HepG2 (cell line): ENCODE data around the gene SYNPR. TPM values are rescaled to one million over a fixed set of nuclear protein-coding genes. Genes with fewer than 3 reads are reported as not detected.

ENCODE experiments used
- ARID2 ChIP-seq: sonication (generic); formaldehyde crosslinking; IDR thresholded peaks from 2 replicates; pipeline ENCODE4 v1.8.1; 2022; ENCODE audit warnings: mild to moderate bottlenecking, missing genetic modification reagents, borderline replicate concordance
- ATF7 ChIP-seq, 2 experiments: fragments of 450-650 bp in 1 of 2; sonication (generic) in 1 of 2; formaldehyde crosslinking in 1 of 2; IDR thresholded peaks; 2 replicates each; pipeline versions ENCODE4 v1.4.0 to v1.6.1; 2016 to 2020; ENCODE audit warnings: antibody characterized with exemption in 1 of 2, mild to moderate bottlenecking in 1 of 2, missing genetic modification reagents in 1 of 2
- GATA4 ChIP-seq: sonication (generic); IDR thresholded peaks from 2 replicates; pipeline ENCODE4 v1.6.1; 2016; ENCODE audit warnings: antibody characterized with exemption, low read depth, borderline replicate concordance
- IRX3 ChIP-seq: sonication (generic); formaldehyde crosslinking; IDR thresholded peaks from 2 replicates; pipeline ENCODE4 v1.8.1; 2023; ENCODE audit warnings: mild to moderate bottlenecking, low read depth, missing genetic modification reagents, borderline replicate concordance
- MLLT10 ChIP-seq: sonication (generic); formaldehyde crosslinking; IDR thresholded peaks from 2 replicates; pipeline ENCODE4 v1.4.0; 2020; ENCODE audit warnings: missing genetic modification reagents
- NFYC ChIP-seq: IDR thresholded peaks from 2 replicates; pipeline ENCODE4 v1.6.1; 2016; ENCODE audit warnings: missing genetic modification reagents, missing compliant biosample characterization
- NR2F2 ChIP-seq: IDR thresholded peaks from 2 replicates; pipeline ENCODE4 v1.6.1; 2012; ENCODE audit warnings: low read depth, inconsistent platforms, borderline replicate concordance
- RBM22 ChIP-seq: fragments of 200-400 bp; formaldehyde crosslinking; optimal IDR thresholded peaks from 2 replicates; pipeline ENCODE3; 2017; ENCODE audit warnings: mild to moderate bottlenecking, low read length, moderate library complexity
- SNAI1 ChIP-seq: sonication (generic); formaldehyde crosslinking; IDR thresholded peaks from 2 replicates; pipeline ENCODE4 v1.5.0; 2020; ENCODE audit warnings: mild to moderate bottlenecking, missing genetic modification reagents, borderline replicate concordance
- STAG1 ChIP-seq: sonication (generic); formaldehyde crosslinking; IDR thresholded peaks from 2 replicates; pipeline ENCODE4 v1.4.0; 2020; ENCODE audit warnings: missing genetic modification reagents
- ZBTB8A ChIP-seq: sonication (generic); formaldehyde crosslinking; IDR thresholded peaks from 2 replicates; pipeline ENCODE4 v1.4.0; 2020; ENCODE audit warnings: mild to moderate bottlenecking, low read depth, missing genetic modification reagents, borderline replicate concordance
- ZNF546 ChIP-seq: sonication (generic); formaldehyde crosslinking; conservative IDR thresholded peaks from 2 replicates; pipeline ENCODE4 v1.8.1; 2023; ENCODE audit warnings: mild to moderate bottlenecking, missing genetic modification reagents
- ZNF782 ChIP-seq: sonication (generic); formaldehyde crosslinking; IDR thresholded peaks from 2 replicates; pipeline ENCODE4 v1.4.0; 2020; ENCODE audit warnings: missing genetic modification reagents, mild to moderate bottlenecking, borderline replicate concordance
- ZNF883 ChIP-seq: sonication (generic); formaldehyde crosslinking; IDR thresholded peaks from 2 replicates; pipeline ENCODE4 v1.5.1; 2020; ENCODE audit warnings: mild to moderate bottlenecking, missing genetic modification reagents; ENCODE audit errors: not compliant biosample characterization
- polyA plus RNA-seq, 8 experiments: library from polyadenylated mRNA; depleted of rRNA in 3 of 8; stranded (reverse) in 7 of 8; unstranded in 1 of 8; fragments of >200 nt; fragmentation: Illumina TruSeq in 4 of 8; extraction: Trizol in 4 of 8; gene quantifications; 2 replicates each; pipeline versions ENCODE4 v1.2.1 to v1.2.3, GENCODE V29; 2011 to 2016; ENCODE audit warnings: low read depth in 4 of 8, missing spikeins in 1 of 8, mixed read lengths in 1 of 8; ENCODE audit not compliant: insufficient read depth in 1 of 8
- total RNA-seq, 5 experiments: library from RNA; depleted of rRNA; stranded (reverse); fragments of >200 nt; fragmentation: Illumina TruSeq; extraction: Trizol; gene quantifications; 2 replicates each; pipeline ENCODE4 v1.2.3, GENCODE V29; 2016; ENCODE audit warnings: low read depth in 1 of 5
- TF ChIP-seq, protein P1 (sequence below): sonication (generic); formaldehyde crosslinking; IDR thresholded peaks from 2 replicates; pipeline ENCODE4 v1.5.0; 2020; ENCODE audit warnings: missing genetic modification reagents
- TF ChIP-seq, protein P2 (sequence below): sonication (generic); formaldehyde crosslinking; IDR thresholded peaks from 2 replicates; pipeline ENCODE4 v1.8.1; 2023; ENCODE audit warnings: missing genetic modification reagents, mild to moderate bottlenecking, borderline replicate concordance
- TF ChIP-seq, protein P3 (sequence below): sonication (generic); formaldehyde crosslinking; IDR thresholded peaks from 2 replicates; pipeline ENCODE4 v1.4.0; 2020; ENCODE audit warnings: missing genetic modification reagents
- TF ChIP-seq, protein P4 (sequence below): sonication (generic); formaldehyde crosslinking; IDR thresholded peaks from 2 replicates; pipeline ENCODE4 v1.5.0; 2020; ENCODE audit warnings: mild to moderate bottlenecking, missing genetic modification reagents, moderate library complexity
- TF ChIP-seq, protein P5 (sequence below): IDR thresholded peaks from 2 replicates; pipeline ENCODE4 v1.6.1; 2016

The SYNPR gene
- total and polyA plus RNA-seq, 2 of the 13 experiments (the other 11 are each of a cell fraction or from before 2014, with no cell fraction given): 0.04 TPM; not detected in 1

DNA sequence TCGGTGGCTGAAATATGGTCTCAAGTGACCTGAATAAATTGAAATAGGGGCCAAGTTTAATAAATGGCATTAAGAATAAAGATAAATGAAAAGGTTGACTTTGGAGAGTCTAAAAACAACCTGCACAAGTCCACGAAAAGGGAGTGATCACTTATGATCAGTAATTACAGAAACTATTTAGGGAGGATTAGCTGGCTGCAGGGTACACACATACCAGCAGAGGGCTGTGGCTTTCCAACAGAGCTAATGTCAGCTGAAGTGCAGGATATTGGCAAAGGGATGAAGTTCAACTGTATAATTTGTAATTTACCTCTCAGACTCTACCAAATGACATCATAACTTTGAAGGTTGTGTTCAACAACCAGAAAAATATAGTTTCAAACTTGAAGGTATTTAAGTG is 86.8 kb downstream of the SYNPR start (continued):
- no peak for TF ChIP-seq IRX3 (CRISPR knock-in tag)
- TF ChIP-seq GATA4: no peak
- TF ChIP-seq ZNF546 (CRISPR knock-in tag): no peak
- TF ChIP-seq NFYC (CRISPR knock-in tag): no peak
- TF ChIP-seq, protein P1, sequence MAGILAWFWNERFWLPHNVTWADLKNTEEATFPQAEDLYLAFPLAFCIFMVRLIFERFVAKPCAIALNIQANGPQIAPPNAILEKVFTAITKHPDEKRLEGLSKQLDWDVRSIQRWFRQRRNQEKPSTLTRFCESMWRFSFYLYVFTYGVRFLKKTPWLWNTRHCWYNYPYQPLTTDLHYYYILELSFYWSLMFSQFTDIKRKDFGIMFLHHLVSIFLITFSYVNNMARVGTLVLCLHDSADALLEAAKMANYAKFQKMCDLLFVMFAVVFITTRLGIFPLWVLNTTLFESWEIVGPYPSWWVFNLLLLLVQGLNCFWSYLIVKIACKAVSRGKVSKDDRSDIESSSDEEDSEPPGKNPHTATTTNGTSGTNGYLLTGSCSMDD (CRISPR knock-in tag): no peak
- no peak for TF ChIP-seq RBM22
- TF ChIP-seq, protein P2, sequence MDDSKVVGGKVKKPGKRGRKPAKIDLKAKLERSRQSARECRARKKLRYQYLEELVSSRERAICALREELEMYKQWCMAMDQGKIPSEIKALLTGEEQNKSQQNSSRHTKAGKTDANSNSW (CRISPR knock-in tag): no peak
- no peak for TF ChIP-seq ZBTB8A (CRISPR knock-in tag)
- no peak for TF ChIP-seq NR2F2
- TF ChIP-seq, protein P3, sequence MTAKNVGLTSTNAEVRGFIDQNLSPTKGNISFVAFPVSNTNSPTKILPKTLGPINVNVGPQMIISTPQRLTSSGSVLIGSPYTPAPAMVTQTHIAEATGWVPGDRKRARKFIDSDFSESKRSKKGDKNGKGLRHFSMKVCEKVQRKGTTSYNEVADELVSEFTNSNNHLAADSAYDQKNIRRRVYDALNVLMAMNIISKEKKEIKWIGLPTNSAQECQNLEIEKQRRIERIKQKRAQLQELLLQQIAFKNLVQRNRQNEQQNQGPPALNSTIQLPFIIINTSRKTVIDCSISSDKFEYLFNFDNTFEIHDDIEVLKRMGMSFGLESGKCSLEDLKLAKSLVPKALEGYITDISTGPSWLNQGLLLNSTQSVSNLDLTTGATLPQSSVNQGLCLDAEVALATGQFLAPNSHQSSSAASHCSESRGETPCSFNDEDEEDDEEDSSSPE: no peak
- TF ChIP-seq, protein P4, sequence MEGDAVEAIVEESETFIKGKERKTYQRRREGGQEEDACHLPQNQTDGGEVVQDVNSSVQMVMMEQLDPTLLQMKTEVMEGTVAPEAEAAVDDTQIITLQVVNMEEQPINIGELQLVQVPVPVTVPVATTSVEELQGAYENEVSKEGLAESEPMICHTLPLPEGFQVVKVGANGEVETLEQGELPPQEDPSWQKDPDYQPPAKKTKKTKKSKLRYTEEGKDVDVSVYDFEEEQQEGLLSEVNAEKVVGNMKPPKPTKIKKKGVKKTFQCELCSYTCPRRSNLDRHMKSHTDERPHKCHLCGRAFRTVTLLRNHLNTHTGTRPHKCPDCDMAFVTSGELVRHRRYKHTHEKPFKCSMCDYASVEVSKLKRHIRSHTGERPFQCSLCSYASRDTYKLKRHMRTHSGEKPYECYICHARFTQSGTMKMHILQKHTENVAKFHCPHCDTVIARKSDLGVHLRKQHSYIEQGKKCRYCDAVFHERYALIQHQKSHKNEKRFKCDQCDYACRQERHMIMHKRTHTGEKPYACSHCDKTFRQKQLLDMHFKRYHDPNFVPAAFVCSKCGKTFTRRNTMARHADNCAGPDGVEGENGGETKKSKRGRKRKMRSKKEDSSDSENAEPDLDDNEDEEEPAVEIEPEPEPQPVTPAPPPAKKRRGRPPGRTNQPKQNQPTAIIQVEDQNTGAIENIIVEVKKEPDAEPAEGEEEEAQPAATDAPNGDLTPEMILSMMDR (CRISPR knock-in tag): peak; percentile 26; the same call in 1 of the 2 replicates
- no peak for TF ChIP-seq ZNF883 (CRISPR knock-in tag)
- no peak for TF ChIP-seq SNAI1 (CRISPR knock-in tag)
- TF ChIP-seq, protein P5, sequence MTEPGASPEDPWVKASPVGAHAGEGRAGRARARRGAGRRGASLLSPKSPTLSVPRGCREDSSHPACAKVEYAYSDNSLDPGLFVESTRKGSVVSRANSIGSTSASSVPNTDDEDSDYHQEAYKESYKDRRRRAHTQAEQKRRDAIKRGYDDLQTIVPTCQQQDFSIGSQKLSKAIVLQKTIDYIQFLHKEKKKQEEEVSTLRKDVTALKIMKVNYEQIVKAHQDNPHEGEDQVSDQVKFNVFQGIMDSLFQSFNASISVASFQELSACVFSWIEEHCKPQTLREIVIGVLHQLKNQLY: no peak
- peak; percentile 51; the same call in 1 of the 2 replicates for TF ChIP-seq ATF7 (IDR thresholded peaks at IDR 0.05)
- no peak for TF ChIP-seq ATF7 (CRISPR knock-in tag; IDR thresholded peaks at IDR 0.05)
- TF ChIP-seq ARID2: no peak
- peak; percentile 36 for TF ChIP-seq STAG1 (CRISPR knock-in tag)
- TF ChIP-seq ZNF782 (CRISPR knock-in tag): no peak
- TF ChIP-seq MLLT10 (CRISPR knock-in tag): no peak
